Tibial artery (tissue), 4 donors: Measurements from ENCODE around the gene CSNK1D.

Experiments used
- DNase-seq, 2 donors: peaks; one replicate each; pipeline ENCODE4 v3.0.0-alpha.2; 2019
- H3K27ac ChIP-seq, 2 donors: fragments of 200-600 bp; sonication (generic) in 1 of 2; 1 replicate in 1 of 2; 2 replicates in 1 of 2; pipeline ENCODE4 v1.5.1; 2018 to 2019; ENCODE audit warnings: mild to moderate bottlenecking in 1 of 2
- H3K27me3 ChIP-seq, 2 donors: fragments of 200-600 bp; sonication (generic) in 1 of 2; one replicate each; pipeline versions ENCODE4 v1.5.1 to v1.6.0; 2016 to 2019
- H3K36me3 ChIP-seq, 3 donors: fragments of 200-600 bp; sonication (generic) in 2 of 3; one replicate each; pipeline ENCODE4 v1.5.1; 2016 to 2019; ENCODE audit warnings: mild to moderate bottlenecking in 2 of 3
- H3K4me1 ChIP-seq, 4 donors: fragments of 200-600 bp; sonication (generic) in 2 of 4; 1 replicate in 3 of 4; 2 replicates in 1 of 4; pipeline ENCODE4 v1.5.1; 2016 to 2019
- H3K4me3 ChIP-seq, 2 donors: fragments of 200-600 bp; sonication (generic) in 1 of 2; 1 replicate in 1 of 2; 2 replicates in 1 of 2; pipeline ENCODE4 v1.5.1; 2018 to 2019; ENCODE audit warnings: mild to moderate bottlenecking in 2 of 2
- H3K9me3 ChIP-seq, 3 donors: fragments of 200-600 bp; sonication (generic) in 1 of 3; one replicate each; pipeline ENCODE4 v1.5.1; 2016 to 2019
- CTCF ChIP-seq, 2 experiments: fragments of 200-600 bp in 1 of 2; fragments of 450-650 bp in 1 of 2; IDR thresholded peaks; one replicate each; pipeline ENCODE4 v1.5.1; 2017 to 2019; ENCODE audit warnings: antibody characterized with exemption in 2 of 2, mild to moderate bottlenecking in 1 of 2, moderate library complexity in 1 of 2
- intact Hi-C: fragments of 100-400 bp; cut with DNase I; formaldehyde crosslinking; loops from one replicate; pipeline ENCODE4 v1.15.0; 2023; ENCODE audit warnings: low total_unique reads

The CSNK1D gene

DNA sequence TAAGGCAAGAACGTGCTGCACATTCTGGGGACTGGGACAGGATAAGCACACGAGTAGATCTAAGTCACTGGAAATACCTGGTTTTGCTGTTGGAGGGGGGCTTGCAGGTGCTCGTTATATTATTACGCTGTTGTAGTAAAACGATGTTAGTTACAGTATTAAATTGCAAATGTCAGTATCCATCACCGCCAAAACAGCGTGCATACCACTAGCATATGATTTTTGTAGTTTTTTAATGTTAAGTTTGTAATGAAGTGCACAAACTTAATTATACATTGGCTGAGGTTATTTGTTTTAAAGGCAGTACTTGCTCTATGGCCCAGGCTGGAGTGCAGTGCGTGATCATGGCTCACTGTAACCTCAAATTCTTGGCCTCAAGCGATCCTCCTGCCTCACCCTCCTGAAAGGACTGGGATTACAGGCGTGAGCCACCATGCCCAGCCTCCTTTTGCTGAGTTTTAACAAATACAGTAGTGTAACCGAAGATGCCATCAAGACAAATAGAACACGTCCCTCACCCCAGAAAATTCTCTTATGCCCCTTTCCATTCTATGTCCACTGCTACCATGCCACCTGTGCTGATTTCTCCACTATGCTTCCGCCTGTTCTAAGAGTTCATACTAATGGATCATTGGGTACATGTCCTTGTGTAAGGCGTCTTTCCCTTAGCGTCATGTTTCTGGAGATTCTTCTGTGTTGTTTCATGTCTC lies 20.7 kb upstream of the CSNK1D start:
- no peaks in the 10 kb centered on the region for H3K9me3 ChIP-seq
- no peak for DNase-seq
- no peak for TF ChIP-seq CTCF (IDR thresholded peaks at IDR 0.05)
- intact Hi-C loops: loop anchor here (10.0 kb wide), 1 partner anchor 49 kb away; no protein-coding TSS in a partner anchor
- H3K4me1 ChIP-seq: peaks cover 0 to 42% (median 31%) of the 10 kb centered on the region in 4 donors
- H3K27ac ChIP-seq: peak overlapping the region in 1 of 2 donors; percentile 97
- H3K27me3 ChIP-seq: no peaks in the 10 kb centered on the region
- no peaks in the 10 kb centered on the region for H3K36me3 ChIP-seq
- peak overlapping the region in 1 of 2 donors; percentile 84 for H3K4me3 ChIP-seq

DNA sequence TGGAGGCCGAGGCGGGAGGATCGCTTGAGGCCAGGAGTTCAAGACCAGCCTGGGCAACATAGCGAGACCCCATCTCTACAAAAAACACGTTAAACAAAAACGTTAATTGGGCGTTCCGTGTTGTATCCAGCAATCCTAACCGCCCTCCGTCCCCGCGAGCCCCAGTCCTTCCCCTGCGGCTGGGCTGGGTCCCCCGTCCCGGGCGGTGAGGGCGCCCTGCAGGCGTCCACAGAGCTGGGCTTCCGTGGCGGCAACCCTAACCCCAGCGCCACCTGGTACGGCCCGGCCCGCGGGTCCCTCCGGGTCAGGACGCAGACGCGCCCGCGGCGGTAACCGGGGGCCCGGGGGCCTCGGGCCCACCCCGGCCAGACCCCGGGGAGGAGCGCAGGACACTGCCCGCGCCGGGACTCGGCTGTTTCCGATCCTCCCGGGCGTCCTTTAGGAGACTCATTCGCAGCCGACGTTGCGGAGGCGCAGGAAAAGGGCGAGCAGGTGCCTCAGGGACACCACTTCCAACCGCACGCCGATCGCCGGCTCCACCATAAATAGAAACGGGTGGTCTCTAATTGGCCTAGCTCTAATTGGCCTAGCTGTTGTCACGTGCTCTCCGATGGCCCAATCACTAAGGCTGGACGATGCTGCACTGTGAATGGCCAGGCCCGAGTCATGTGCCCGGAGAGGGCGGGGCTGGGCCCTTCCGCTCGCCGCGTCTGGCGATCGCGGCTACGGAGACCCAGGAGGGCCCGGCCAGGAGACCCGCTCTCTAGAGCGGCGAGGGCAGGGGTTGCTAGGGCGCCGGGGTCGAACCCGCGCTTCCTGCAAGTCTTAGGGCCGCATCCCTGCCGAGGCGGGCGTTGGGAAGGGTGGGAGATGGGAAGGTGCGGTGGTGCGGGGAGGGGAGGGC lies 19.0 kb upstream of the CSNK1D start:
- no peak for TF ChIP-seq CTCF (IDR thresholded peaks at IDR 0.05)
- H3K36me3 ChIP-seq: no peaks in the 10 kb centered on the region
- H3K4me1 ChIP-seq: peaks cover 0 to 27% (median 16%) of the 10 kb centered on the region in 4 donors
- peak; percentile 97 to 98 for DNase-seq
- H3K4me3 ChIP-seq: peak overlapping the region; percentile 69 to 84
- intact Hi-C loops: loop anchor here (10.0 kb wide), 1 partner anchor 48 kb away; no protein-coding TSS in a partner anchor
- no peaks in the 10 kb centered on the region for H3K27me3 ChIP-seq
- H3K9me3 ChIP-seq: no peaks in the 10 kb centered on the region
- peak overlapping the region; percentile 97 to 98 for H3K27ac ChIP-seq

DNA sequence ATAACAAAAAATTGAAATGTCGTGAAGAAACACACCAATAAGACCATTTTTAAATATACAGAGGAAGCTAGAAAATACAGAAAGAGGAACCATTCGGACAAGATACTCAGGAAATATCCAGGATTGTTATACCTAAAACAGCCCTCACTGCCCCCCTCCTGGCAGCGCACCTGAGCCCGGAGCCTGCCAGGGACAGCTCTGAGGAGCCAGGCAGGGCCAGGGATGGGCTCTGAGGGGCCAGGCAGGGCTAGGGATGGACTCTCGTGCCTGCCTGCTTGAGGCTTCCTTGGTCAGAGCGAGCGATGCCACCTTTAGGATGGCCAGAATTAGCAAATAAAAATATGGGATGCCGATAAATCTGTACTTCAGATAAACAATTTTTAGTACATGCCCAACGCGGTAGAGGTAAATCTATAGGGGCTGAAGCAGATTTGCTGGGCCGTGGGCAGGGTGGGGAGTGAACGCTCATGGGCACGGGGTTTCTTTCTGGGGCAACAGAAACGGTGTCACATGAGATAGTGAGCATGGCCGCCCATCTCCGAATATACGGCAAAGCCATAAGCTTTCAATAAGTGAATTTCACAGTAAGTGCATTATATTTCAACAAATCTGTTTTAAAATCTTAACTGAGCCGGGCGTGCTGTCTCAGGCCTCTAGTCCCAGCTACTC lies 18.2 kb upstream of the CSNK1D start:
- no peak for TF ChIP-seq CTCF (IDR thresholded peaks at IDR 0.05)
- Histone ChIP-seq H3K36me3 (no peaks in the 10 kb centered on the region), H3K9me3 (no peaks in the 10 kb centered on the region), H3K4me3 (peak overlapping the region; percentile 69 to 84), H3K27me3 (no peaks in the 10 kb centered on the region), H3K4me1 (peaks cover 0 to 19% (median 12%) of the 10 kb centered on the region in 4 donors), H3K27ac (peak overlapping the region; percentile 97 to 98)
- intact Hi-C loops: loop anchor here (10.0 kb wide), 1 partner anchor 47 kb away; no protein-coding TSS in a partner anchor
- no peak for DNase-seq

- TF ChIP-seq CTCF (IDR thresholded peaks at IDR 0.05): no peak
- DNase-seq: no peak
- intact Hi-C loops: no loop called here
- H3K27me3 ChIP-seq: peaks cover 0 to 4% of the 10 kb centered on the region in 2 donors
- H3K4me1 ChIP-seq: peaks cover 0 to 6% (median 2%) of the 10 kb centered on the region in 4 donors
- H3K27ac ChIP-seq: no peak overlapping the region
- no peaks in the 10 kb centered on the region for H3K9me3 ChIP-seq
- H3K4me3 ChIP-seq: no peak overlapping the region
- H3K36me3 ChIP-seq: no peaks in the 10 kb centered on the region
These were observed 14.6 kb upstream of the CSNK1D start for GRCh38 chr17:82287868-82288801.
